Stimulated activated CD4-positive, alpha-beta T cell treated with anti-CD3 and anti-CD28 coated beads, Interleukin-12 subunit alpha, Interleukin-12 subunit beta, amount 100 ng/mL, for 24 hours (primary cell): ENCODE results near the gene GYS1.
"Not testable (repeated sequence)": the region's sequence is repeated elsewhere in the genome, so short reads cannot be mapped to it uniquely, and the experiment has no call there.

ENCODE experiments used
- DNase-seq, 2 experiments: peaks; one replicate each; pipeline ENCODE4 v3.0.0-alpha.2; 2020; ENCODE audit warnings: low read depth in 2 of 2

GYS1 gene

DNA sequence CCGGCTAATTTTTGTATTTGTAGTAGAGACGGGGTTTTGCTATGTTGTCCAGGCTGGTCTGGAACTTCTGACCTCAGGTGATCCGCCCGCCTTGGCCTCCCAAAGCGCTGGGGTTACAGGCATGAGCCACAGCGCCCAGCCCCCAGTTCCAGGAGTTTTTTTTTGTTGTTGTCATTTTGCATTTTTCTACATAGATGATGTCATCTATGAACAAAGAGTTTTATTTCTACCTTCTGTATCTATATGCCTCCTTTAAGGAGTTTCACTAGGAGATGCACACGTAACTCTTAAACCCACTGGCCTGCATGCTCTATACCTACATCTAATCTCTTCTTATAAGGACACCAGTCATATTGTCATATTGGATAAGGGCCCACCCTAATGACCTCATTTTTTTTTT is 54.9 kb downstream of the GYS1 start:
- no peak for DNase-seq

DNA sequence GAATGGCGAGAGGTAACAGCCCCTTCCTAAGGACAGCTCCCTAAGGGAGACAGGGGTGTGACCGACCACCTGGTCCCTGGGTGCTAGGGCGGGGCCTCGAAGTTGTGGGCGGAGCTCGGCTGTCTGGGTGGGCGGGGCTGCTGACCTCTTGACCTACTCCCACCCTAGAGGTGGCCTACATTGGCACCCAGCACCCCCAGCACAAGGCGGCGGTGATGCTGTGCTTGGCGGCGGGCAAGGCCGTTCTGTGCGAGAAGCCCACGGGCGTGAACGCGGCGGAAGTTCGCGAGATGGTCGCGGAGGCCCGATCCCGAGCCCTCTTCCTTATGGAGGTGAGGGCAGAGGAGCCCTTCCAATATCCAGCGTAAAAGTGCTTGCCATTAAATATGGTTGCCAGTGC is 57.2 kb downstream of the GYS1 start:
- no peak for DNase-seq

DNA sequence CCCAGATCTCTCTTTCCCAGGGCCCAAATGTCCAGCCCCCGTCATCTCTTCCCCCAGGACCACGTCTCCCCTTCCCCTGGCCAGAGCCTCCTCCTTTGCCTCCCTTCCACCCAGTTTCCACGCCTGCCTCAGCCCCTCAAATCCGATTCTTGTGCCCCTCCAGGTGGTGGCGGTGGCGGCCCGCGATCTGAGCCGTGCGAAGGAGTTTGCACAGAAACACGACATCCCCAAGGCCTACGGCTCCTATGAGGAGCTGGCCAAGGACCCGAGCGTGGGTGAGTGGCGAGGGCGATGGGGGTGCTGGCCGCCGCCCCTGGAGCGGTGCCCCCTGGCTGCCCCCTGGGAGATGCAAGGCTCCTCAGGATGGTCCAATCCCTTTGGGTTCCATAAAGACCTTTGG is 58.3 kb downstream of the GYS1 start:
- no peak for DNase-seq

DNA sequence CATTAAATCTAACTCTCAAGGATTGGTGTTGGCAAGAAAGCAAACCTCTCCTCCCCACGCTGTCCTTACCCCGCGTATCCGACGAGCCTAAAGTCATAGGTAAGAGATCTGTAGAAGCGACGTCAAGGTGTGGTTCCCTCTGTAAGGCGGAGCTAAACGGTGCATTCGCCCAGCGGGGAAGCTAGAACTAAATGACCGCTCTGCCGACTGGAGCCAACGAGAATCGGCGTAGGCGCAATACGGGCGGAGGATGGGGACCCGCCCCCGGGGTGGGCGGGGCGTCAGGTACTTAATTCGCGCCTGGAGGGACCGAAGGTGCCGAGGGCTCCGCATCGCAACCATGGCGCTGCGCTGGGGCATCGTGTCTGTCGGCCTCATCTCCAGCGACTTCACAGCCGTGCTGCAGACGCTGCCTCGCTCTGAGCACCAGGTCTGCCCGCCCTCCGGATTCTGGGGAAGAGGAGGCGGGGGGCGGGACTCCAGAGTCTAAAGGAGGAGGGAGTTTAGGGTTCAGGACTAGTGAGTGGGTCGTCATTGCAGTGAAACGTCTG is 59.7 kb downstream of the GYS1 start, which contains the start of gene DHDH:
Gene DHDH, plus strand, starts transcription at position 318 of the 551 bp plus-strand sequence. Its CDS starts 23 bp downstream, at position 341.
- DNase-seq: peak; percentile 45 to 72

DNA sequence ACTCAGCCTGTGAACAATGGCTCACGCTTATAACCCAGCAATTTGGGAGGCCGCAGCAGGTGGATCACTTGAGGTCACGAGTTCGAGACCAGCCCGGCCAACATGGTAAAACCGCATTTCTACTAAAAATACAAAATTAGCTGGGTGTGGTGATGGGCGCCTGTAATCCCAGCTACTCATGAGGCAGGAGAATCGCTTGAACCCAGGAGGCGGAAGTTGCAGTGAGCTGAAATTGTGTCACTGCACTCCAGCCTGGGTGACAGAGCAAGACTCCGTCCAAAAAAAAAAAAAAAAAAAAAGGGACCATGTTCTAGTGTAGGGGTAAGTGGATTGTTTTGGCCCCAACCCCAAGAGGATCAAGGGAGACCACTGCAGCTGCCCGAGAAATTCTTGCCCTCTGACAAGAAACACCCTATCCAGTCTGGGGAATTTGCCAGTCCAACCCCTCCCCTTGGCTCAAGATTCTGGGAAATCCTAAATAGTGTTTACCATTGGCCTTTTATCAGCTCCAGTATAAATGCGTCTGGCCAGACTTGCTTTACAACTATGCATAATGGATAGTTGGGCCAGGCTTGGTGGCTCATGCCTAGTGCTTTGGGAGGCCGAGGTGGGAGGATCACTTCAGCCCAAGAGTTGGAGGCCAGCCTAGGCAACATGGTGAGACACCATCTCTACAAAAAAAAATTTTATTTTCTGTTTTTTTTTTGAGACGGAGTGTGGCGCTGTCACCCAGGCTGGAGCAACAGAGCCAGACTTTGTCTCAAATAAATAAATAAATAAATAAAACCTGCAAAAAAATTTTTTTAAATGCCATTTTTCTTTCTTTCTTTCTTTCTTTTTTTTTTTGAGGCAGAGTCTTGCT is 64.7 kb downstream of the GYS1 start:
- DNase-seq: no peak

DNA sequence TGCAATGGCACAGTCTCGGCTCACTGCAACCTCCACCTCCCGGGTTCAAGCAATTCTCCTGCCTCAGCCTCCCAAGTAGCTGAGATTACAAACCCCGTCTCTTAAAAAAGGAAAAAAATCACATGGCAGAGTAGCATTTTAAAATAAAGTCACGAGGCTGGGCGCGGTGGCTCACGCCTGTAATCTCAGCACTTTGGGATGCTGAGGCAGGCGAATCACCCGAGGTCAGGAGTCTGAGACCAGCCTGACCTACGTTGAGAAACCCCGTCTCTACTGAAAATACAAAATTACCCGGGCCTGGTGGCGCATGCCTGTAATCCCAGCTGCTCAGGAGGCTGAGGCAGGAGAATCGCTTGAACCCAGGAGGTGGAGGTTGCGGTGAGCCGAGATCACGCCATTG is 65.4 kb downstream of the GYS1 start:
- not testable (repeated sequence) for DNase-seq

DNA sequence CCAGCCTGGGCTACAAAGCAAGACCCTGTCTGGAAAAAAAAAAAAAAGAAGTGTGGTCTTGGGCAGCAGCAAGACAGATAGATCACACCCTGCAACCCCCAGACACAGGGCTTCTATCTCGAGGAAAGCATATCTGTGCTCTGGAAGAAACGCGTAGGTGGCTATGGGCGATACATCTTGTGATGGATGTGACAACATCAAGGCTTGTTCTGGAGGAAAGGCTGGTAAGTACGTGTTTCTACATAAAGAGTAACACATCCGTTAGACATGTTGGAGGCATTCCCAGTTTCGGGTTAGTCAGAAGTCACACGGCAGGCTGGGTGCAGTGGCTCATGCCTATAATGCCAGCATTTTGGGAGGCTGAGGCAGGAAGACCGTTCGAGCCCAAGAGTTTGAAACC is 66.2 kb downstream of the GYS1 start:
- DNase-seq: peak in 1 of 2 experiments; percentile 16

DNA sequence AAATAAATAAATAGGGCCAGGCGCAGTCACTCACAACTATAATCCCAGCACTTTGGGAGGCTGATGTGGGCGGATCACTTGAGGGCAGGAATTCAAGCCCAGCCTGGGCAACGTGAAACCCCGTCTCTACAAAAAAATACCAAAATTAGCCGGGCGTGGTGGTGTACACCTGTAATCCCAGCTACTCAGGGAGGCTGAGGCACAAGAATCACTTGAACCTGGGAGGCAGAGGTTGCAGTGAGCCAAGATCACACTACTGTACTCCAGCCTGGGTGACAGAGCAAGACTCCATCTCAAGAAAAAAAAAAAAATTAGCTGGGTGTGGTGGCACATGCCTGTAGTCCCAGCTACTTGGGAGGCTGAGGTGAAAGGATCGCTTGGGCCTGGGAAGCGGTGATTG is 67.2 kb downstream of the GYS1 start:
- DNase-seq: not testable (repeated sequence)

DNA sequence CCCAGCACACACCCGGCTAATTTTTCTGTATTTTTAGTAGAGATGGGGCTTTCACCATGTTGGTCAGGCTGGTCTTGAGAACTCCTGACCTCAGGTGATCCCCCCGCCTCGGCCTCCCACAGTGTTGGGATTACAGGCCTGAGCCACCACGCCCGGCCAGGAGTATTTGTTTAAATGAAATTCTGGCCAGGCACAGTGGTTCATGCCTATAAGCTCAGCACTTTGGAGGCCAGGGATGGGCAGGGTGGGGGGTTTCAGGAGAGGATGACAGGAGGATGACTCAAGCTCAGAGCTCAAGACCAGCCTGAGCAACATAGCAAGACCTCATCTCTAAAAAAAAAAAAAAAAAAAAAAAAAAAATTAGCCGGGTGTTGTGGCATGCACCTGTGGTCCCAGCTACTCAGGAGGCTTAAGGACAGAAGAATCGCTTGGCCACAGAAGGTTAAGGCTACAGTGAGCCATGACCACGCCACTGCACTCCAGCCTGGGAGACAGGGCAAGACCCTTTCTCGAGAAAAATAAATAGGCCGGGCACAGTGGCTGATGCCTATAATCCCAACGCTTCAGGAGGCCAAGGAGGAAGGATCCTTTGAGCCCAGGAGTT is 67.8 kb downstream of the GYS1 start:
- no peak for DNase-seq

DNA sequence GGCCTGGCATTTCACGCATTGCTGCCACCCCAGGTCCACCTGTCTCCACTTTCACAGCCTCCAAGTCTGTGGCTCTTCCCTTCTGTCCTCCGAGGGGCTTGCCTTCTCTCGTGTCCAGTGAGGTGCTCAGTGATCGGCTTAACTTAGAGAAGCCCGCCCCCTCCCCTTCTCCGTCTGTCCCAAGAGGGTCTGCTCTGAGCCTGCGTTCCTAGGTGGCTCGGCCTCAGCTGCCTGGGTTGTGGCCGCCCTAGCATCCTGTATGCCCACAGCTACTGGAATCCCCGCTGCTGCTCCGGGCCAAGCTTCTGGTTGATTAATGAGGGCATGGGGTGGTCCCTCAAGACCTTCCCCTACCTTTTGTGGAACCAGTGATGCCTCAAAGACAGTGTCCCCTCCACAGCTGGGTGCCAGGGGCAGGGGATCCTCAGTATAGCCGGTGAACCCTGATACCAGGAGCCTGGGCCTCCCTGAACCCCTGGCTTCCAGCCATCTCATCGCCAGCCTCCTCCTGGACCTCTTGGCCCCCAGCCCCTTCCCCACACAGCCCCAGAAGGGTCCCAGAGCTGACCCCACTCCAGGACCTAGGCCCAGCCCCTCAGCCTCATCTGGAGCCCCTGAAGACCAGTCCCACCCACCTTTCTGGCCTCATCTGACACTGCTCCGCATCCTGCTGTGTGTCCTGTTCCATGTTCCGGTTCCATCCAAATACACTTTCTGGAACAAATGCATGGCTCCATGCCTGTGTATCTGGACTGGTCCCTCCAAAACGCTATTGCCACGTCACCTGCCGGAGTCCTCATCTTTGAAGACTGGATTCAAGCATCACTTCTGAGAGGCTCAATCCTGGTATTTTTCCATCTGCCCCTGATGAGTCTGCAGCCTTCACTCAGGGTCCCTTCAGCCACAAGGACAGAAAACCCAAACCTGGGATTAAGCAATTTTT is 70.3 kb downstream of the GYS1 start:
- no peak for DNase-seq

DNA sequence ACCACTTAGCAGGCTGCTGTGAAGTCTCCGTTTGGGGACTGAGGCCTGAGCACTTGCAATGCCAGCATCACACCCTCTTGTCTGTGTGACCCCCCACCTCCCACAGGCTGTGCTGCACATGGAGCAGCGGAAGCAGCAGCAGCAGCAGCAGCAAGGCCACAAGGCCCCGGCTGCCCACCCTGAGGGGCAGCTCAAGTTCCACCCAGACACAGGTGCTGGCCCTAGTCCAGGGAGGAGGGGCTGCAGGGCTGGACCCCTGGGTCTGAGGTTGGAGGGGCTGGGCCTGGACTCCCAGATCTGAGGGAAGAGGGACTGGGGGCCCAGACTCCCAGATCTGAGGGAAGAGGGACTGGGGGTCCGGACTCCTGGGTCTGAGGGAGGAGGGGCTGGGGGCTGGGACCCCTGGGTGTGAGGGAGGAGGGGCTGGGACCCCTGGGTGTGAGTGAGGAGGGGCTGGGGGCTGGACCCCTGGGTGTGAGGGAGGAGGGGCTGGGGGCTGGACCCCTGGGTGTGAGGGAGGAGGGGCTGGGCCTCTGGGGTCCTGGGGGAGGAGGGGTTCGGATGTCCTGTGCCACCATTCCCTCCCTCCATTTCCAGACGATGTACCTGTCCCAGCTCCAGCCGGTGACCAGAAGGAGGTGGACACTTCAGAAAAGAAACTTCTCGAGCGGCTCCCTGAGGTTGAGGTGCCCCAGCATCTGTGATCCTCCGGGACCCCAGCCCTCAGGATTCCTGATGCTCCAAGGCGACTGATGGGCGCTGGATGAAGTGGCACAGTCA is 71.2 kb downstream of the GYS1 start:
- DNase-seq: no peak

DNA sequence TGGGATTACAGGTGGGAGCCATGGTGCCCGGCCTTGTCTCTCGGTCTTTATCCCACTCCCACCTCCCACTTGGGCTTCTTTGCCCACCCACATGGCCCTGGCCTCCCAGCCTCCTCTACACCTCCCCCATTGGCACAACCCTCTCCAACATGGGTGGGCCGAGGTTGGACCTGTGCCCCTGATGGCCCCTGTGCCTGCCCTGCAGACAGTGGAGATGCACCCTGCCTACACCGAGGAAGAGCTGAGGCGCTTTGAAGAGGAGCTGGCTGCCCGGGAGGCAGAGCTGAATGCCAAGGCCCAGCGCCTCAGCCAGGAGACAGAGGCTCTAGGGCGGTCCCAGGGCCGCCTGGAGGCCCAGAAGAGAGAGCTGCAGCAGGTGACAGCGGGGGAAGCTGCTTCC is 72.2 kb downstream of the GYS1 start:
- DNase-seq: no peak

DNA sequence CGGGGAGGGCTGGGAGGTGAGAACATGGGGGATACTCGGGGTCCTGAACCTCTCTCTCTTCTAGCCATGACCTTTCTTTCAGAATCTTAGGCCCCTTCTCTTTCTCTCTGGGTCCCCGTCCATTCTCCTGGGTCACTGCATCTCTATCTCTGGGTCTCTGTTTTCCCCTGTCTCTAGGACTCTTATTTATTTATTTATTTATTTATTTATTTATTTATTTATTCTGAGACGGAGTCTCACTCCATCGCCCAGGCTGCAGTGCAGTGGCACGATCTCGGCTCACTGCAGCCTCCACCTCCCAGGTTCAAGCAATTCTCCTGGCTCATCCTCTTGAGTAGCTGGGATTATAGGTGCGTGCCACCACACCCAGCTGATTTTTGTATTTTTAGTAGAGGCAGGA is 73.8 kb downstream of the GYS1 start:
- DNase-seq: not testable (repeated sequence)

DNA sequence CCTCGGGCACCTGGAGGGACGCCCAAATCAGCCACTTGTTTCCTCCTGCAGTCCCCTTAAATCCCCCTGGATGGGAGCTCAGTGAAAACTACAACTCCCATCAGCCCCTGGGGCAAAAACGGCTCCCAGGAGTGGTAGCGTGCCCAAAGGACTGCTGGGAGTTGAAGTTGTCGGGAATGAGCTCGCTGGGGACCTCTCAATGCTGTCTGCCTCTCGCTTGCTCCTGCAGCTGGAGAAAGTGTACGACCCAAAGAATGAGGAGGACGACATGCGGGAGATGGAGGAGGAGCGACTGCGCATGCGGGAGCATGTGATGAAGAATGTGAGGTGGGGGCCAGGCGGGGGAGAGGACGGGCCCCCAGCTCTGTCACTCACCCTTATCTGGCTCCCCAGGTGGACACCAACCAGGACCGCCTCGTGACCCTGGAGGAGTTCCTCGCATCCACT is 74.3 kb downstream of the GYS1 start:
- DNase-seq: no peak
